NCI-H524 treated with DMSO at 0.1 percent for 48 hours (cell line): ENCODE measurements around the gene RFPL2.
"Not testable (repeated sequence)": the region's sequence is repeated elsewhere in the genome, so short reads cannot be mapped to it uniquely, and the experiment has no call there.

ENCODE experiments used
- DNase-seq: peaks from one replicate; lab custom pipeline; 2025; lab: John Stamatoyannopoulos, UW

RFPL2 gene

GRCh38 chr22:32205974-32206773 is 1.3 kb upstream of the RFPL2 start:
- no peak for DNase-seq

DNA sequence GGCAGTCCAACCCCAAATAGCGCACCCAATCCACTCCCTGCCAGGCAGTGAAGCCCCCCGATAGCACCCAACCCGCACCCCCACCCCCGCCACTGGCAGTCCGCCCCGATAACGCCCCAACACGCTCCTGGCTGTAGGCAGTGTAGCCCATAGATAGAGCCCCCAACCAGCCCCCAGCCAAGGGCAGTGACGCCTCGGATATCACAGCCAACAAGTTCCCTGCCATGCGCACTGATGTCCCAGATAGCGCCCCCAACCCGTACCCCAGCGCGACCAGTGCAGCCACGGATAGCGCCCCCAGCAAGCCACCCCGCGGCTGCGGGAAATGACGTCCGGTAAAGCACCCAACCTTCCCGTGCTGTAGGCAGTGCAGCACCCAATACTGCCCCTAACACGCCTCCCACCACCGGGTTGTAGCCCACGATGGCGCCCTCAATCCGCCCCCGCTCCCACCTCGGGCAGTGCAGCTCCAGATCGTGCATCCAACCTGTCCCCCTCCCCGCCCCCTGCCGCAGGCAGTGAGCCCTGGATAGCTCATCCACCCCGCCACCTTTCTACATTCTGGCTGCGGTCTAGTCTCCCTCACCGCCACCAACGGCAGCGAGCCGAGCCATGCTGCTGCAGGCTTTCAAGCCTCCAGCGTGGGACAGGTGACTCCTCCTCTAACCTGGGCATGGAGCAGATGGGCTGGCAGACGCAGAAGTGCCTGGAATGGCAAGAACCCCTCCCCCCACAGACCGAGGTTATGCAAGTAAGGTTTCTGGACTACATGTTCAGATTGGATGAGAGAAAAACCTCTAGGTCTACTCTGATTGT is 625 bp downstream of the RFPL2 start:
- peak; percentile 65 for DNase-seq

DNA sequence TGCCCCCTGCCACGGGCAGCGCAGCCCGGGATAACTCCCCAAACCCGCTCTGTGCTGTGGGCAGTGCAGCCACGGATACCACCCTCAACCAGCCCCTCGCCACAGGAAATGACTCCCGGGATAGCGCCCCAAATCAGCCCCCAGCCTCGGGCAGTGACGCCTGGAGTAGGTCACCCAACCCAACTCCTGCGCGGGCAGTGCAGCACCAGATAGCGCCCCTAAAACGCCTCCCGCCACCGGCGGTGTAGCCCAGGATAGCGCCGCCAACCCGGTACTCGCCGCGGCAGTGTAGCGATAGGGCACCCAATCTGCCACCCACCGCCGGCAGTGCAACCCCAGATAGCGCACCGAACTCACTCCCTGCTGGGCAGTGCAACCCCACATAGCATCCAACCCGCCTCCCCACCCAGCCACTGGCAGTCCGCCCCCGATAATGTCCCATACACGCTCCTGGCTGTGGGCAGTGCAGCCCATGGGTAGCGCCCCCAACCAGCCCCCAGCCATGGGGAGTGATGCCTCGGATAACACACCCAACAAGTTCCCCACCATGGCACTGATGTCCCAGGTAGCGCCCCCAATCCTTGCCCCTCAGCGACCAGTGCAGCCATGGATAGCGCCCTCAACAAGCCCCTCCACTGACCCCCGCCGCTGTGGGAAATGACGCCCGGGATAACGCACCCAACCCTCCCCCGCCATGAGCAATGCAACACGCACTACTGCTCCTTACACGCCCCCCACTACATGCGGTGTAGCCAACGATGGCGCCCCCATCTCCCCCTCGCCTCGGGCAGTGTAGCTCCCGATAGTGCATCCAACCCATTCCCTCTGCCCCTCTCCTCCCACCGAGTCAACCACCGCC is 1.5 kb downstream of the RFPL2 start:
- no peak for DNase-seq

DNA sequence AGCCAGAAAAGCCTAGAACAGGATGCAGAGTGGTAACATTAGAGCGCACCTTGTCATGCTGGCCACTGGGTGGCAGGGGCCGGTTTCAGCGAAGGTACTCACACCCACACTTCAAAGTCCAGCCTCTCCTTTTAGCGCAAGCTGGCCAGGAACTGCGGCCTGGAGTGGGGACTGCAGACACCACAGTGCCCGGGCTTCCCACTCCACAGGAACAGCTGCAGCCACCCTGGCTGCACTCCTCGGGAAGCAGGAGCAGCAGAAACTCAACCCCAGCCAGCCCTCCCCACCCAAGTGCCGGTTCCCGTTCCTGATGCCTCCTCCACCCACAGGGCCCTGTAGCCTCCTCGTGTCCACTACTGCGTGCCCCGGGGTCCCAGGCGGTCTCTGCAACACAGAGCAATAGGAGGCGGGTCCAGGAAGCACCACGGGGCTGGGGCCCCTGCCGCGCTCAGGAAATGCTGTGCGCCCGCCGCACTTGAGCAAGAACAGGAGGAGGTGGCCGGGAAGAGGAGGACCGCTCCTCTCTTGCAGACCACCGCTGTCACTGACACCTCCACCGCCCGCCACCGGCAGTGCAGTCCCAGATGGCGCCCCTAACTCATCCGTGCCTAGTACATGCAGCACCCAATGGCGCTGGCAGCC is 2.2 kb downstream of the RFPL2 start:
- peak; percentile 56 for DNase-seq

DNA sequence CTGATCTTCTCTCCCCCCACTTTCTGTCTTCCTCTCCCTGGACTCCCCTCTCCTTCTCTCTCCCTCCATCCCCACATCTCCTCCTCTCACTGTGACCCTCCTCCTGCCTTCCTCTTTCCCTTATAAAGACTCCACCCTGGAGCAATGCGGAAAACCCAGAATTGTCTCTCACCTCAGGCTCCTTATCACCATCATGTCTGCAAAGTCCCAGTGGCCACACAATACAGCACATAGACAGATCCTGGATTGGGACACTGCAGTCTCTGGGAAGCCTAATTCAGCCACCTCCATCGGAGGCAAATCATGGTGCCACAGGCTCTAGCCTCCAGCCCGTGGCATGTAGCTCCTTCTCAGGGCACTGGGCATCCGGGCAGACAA is 2.7 kb downstream of the RFPL2 start:
- DNase-seq = no peak

DNA sequence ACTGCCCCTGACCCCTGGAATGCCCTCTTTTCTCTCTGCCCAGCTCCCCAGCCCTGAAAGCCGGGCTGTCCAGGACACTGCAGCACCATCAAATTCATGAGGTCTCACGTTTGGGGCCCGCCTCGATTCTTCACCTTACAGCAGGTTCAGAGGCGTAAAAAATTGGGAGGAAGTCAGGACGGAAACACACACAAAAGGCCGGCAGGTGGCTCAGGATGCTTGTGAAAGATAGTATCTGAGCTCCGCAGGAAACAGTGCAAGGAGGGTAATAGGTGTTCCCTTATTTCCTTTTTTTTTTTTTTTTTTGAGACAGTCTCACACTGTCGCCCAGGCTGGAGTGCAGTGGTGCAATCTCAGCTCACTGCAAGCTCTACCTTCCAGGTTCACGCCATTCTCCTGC is 4.1 kb downstream of the RFPL2 start:
- no peak for DNase-seq

GRCh38 chr22:32199961-32200360 is 4.9 kb downstream of the RFPL2 start:
- no peak for DNase-seq

- DNase-seq = no peak
These were observed 5.5 kb downstream of the RFPL2 start for GRCh38 chr22:32199341-32199740.

DNA sequence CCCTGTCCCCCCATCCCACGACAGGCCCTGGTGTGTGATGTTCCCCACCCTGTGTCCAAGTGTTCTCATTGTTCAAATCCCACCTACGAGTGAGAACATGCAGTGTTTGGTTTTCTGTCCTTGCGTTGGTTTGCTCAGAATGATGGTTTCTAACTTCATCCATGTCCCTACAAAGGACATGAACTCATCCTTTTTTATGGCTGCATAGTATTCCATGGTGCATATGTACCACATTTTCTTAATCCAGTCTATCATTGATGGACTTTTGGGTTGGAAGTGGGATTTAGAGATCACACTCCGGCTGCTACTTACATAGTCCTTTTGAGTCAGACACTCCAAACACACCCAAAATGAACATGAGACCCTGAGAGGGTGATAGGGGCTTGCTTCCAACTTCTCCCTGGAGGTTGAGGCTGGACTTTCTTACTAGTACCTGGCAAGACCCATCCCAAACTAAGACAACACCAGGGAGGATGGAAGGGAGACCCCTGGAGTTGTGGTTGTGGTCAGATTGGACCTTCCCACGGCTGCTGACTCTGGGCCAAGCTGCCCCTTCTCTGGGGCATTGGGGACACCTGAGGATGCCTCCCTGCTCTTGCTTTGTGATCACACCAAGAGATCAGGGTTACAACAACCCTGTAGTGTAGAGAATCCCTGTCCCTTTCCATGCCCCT is 7.2 kb downstream of the RFPL2 start:
- not testable (repeated sequence) for DNase-seq

- DNase-seq = not testable (repeated sequence)
These were observed 9.0 kb downstream of the RFPL2 start for GRCh38 chr22:32195900-32196299.

DNA sequence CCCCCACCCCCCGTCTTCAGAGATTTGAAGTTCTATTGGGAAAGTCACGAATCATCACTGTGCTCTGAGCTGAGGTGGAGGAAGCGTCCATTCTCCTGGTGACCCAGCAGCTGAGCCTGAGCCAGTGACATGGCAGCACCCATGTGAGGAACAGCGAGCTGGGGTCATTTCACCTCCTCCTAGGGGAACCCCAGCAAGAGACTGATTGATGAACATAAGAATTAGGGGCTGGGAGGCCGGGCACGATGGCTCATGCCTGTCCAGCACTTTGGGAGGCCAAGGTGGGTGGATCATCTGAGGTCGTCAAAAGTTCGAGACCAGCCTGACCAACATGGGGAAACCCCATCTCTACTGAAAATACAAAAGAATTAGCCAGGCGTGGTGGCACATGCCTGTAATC is 11.5 kb downstream of the RFPL2 start:
- DNase-seq = not testable (repeated sequence)

DNA sequence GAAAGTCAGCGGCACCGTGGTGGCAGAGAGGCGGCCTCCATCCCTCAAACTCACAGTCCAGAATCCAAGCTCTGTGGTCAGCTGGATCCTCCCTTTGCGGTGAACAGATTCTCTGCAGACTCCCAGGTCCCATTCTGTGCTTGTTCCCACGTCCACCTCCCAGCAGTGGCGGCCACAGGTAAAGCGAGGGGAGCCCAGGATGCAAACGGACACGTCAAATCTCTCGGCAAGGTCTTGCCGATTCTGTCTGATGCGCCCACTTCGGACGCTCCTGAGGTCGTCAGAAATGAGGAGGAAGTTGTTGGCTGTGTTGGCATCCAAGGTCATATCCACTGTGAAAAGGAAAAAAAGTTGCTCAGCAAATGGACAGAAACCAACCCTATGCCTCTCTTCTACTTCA is 13.9 kb downstream of the RFPL2 start:
- not testable (repeated sequence) for DNase-seq

DNA sequence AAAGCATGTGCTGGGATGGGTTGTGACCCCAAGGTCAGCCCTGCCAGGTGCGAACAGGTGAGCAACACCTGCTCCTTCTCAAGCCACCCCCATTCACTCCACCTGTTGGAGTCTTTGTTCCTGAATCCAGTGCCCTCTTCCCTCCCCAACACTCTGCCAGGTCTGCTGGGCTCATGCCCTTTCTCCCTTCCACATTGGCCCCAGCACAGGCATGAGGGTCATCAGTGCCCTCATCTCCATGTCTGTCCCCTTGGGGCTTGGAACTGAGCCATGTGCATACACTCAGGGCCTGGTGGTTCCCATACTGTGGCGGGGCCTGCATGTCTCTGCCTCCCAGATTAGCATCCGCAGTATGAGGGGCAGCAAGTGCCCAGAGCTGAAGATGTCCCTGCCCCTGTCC is 19.1 kb downstream of the RFPL2 start:
- DNase-seq = no peak

- DNase-seq = no peak
These were observed 21.2 kb downstream of the RFPL2 start for GRCh38 chr22:32183625-32184024.

DNA sequence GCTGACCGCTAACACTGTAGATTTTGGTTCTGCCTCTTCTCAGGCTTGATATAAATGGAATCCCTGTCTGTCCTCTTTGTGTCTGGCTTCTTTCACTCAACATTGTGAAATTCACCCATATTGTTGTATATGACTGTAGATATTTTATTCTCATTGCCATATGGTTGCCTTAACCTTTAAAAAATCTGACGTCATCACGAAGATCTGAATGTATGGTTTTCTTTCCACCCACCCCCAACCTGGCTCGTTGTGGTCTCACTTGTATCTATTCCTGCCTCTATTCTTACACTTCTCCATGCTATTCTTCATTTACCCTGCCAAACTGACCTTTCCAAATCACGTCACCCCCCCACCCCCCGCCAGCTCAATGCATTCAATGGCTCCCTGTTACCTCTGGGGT is 23.8 kb downstream of the RFPL2 start:
- no peak for DNase-seq

- no peak for DNase-seq
These were observed 27.6 kb downstream of the RFPL2 start for GRCh38 chr22:32177221-32177765.

DNA sequence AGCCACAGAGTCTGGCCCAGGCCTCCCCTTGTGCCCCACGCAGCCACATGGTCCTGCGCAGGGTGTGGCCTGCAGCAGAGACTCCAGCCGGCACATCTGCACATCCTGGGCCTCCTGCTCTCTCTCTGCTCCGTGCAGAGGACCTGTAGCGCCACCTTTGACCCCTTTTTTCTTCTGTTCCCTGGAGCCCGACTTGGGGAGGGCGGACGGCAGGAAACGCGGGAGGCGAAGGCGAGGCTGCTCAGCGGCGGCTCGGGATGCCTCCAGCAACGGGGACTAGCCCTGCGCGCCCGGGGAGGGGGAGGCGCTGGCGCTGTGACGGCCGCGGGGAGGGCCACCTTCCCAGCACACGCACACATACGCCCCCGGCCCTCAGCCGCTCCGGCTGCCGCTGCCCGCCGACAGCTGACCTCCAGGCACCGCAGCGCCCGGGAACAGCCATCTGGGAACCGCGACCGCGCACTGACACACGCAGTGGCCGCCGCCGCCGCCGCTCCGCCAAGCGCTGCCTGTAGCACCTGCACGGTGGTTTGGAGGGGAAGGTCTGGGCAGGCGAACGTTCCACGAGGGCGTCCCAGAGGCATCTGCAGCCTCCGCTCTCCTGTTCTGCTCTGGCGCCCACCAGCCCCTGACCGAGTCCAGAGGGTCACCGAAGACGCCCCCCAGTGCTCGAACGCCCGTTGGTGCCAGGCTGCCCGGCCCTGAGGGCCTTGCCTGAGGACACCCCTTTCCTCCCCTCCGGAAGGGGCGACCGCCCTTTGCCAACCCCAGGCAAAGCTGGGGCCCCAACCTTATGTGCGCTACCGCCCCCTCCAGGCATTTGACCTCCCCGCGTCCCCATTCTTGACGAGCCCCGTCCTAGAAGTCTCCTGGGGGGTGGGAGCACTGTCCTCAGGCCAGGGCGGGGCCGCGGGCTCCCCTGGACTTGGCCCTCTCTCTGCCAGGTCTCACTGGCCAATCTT is 28.9 kb downstream of the RFPL2 start:
- no peak for DNase-seq

DNA sequence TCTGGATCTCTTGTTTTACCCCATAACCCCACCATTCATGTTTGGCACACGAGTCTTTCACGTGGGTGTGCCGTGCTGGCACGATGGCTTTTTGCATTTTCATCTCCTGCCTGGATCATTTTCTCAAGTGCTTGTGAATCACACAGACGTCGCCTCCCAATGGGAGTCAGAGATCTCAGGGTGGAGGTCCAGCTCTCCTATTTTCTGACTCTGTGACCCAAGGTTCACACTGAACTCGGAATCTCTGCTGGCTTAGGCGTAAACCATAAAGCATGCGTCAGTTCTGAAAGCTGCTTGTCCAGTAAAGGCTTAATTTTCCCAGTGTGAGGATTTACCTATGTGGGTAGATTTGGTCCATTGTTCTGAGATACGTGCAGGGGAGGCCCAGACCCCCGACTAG is 29.8 kb downstream of the RFPL2 start:
- no peak for DNase-seq

GRCh38 chr22:32165681-32166080 is 39.2 kb downstream of the RFPL2 start:
- no peak for DNase-seq
